Stomach (tissue), 9 donors: ENCODE data around the gene CTNNA3. TPM values are rescaled to one million over a fixed set of nuclear protein-coding genes. Genes with fewer than 3 reads are reported as not detected.

Source experiments
- DNase-seq, 2 donors: peaks; one replicate each; pipeline versions ENCODE4 v3.0.0 to v3.0.0-alpha.2; 2013 to 2019
- H3K27ac ChIP-seq, 5 donors: fragments of 200-600 bp in 4 of 5; sonication (generic) in 4 of 5; one replicate each; pipeline ENCODE4 v1.5.1; 2013 to 2019; ENCODE audit warnings: mild to moderate bottlenecking in 1 of 5, moderate library complexity in 1 of 5
- H3K27me3 ChIP-seq, 3 donors: fragments of 200-600 bp; sonication (generic); one replicate each; pipeline ENCODE4 v1.5.1; 2017 to 2019; ENCODE audit warnings: mixed run types in 1 of 3
- H3K36me3 ChIP-seq, 4 donors: fragments of 200-600 bp; sonication (generic); 1 replicate in 3 of 4; 2 replicates in 1 of 4; pipeline ENCODE4 v1.5.1; 2016 to 2019
- H3K4me1 ChIP-seq, 4 donors: fragments of 200-600 bp; sonication (generic); one replicate each; pipeline ENCODE4 v1.5.1; 2016 to 2019
- H3K4me3 ChIP-seq, 4 donors: fragments of 200-600 bp; sonication (generic) in 3 of 4; one replicate each; pipeline ENCODE4 v1.5.1; 2016 to 2019; ENCODE audit warnings: mild to moderate bottlenecking in 1 of 4
- H3K9me3 ChIP-seq, 4 donors: fragments of 200-600 bp; sonication (generic); one replicate each; pipeline ENCODE4 v1.5.1; 2016 to 2019
- CTCF ChIP-seq, 7 experiments: fragments of 450-650 bp in 4 of 7; fragments of 200-600 bp in 3 of 7; sonication (generic) in 3 of 7; IDR thresholded peaks; one replicate each; pipeline ENCODE4 v1.5.1; 2016 to 2019; ENCODE audit warnings: antibody characterized with exemption in 7 of 7, control low read depth in 2 of 7, mild to moderate bottlenecking in 1 of 7
- EP300 ChIP-seq: sonication (generic); formaldehyde crosslinking; IDR thresholded peaks from one replicate; pipeline ENCODE4 v1.6.1; 2017; ENCODE audit warnings: antibody characterized with exemption
- POLR2A ChIP-seq, 4 donors: fragments of 450-650 bp; IDR thresholded peaks; one replicate each; pipeline ENCODE4 v1.6.1; 2016; ENCODE audit warnings: antibody characterized with exemption in 4 of 4, control low read depth in 2 of 4, mild to moderate bottlenecking in 1 of 4, moderate library complexity in 1 of 4
- POLR2AphosphoS5 ChIP-seq, 3 donors: sonication (generic); formaldehyde crosslinking; IDR thresholded peaks; one replicate each; pipeline ENCODE4 v1.6.1; 2016; ENCODE audit warnings: antibody characterized with exemption in 3 of 3
- WGBS, 5 donors: extraction: QIAGEN DNeasy Blood & Tissue Kit in 3 of 5; methylation state at CpG; one replicate each; pipeline versions ENCODE4 v1.1.5 to v1.1.7; 2013 to 2018; 5-methylcytosine and 5-hydroxymethylcytosine counted together
- intact Hi-C: fragments of 100-400 bp; cut with DNase I; formaldehyde crosslinking; loops from one replicate; pipeline ENCODE4 v1.15.1; 2023; ENCODE audit warnings: low total_unique reads
- polyA plus RNA-seq, 3 donors: library from polyadenylated mRNA; stranded (reverse); fragments of 200-250 nt; gene quantifications; one replicate each; pipeline ENCODE4 v1.2.3, GENCODE V29; 2013
- total RNA-seq, 5 donors: library from RNA; depleted of rRNA; stranded (reverse); fragments of >200 nt; gene quantifications; one replicate each; pipeline versions ENCODE4 v1.1.0 to v1.2.3, GENCODE V29; 2014 to 2016
- donor health status: healthy with polysubstance abuse.
- donor health status: Bipolar disorder and iron deficiency.
- donor health status: healthy.

CTNNA3 gene
- total and polyA plus RNA-seq, 8 donors, result 0.14 to 46.1 (median 12.9) TPM; not detected in 2

GRCh38 chr10:67519434-67519833 lies 176.6 kb downstream of the CTNNA3 start:
- DNase-seq, result no peak
- Histone ChIP-seq H3K36me3 (no peaks in the 10 kb centered on the region), H3K27ac (no peak overlapping the region), H3K4me3 (no peak overlapping the region), H3K27me3 (no peaks in the 10 kb centered on the region), H3K4me1 (peaks cover 0 to 4% (median 0%) of the 10 kb centered on the region in 4 donors), H3K9me3 (no peaks in the 10 kb centered on the region)
- intact Hi-C loops, result no loop called here
- TF ChIP-seq POLR2AphosphoS5 (IDR thresholded peaks at IDR 0.05), result no peak
- TF ChIP-seq EP300, result no peak
- TF ChIP-seq CTCF (IDR thresholded peaks at IDR 0.05), result no peak
- no peak for TF ChIP-seq POLR2A (IDR thresholded peaks at IDR 0.05)
- WGBS, 5 donors, result 69 to 84% (median 81%) methylated on average over 2 of the region's 2 CpGs

GRCh38 chr10:67518756-67519155 lies 177.2 kb downstream of the CTNNA3 start:
- Histone ChIP-seq H3K27me3 (no peaks in the 10 kb centered on the region), H3K4me3 (no peak overlapping the region), H3K9me3 (no peaks in the 10 kb centered on the region), H3K36me3 (no peaks in the 10 kb centered on the region), H3K4me1 (peaks cover 0 to 4% (median 0%) of the 10 kb centered on the region in 4 donors), H3K27ac (no peak overlapping the region)
- intact Hi-C loops, result no loop called here
- WGBS, 5 donors, result 70 to 84% (median 72%) methylated on average over 4 of the region's 4 CpGs
- TF ChIP-seq EP300 (no peak), POLR2A (IDR thresholded peaks at IDR 0.05) (no peak), CTCF (IDR thresholded peaks at IDR 0.05) (no peak), POLR2AphosphoS5 (IDR thresholded peaks at IDR 0.05) (no peak)
- no peak for DNase-seq

- Histone ChIP-seq H3K9me3 (no peaks in the 10 kb centered on the region), H3K27me3 (no peaks in the 10 kb centered on the region), H3K4me3 (no peak overlapping the region), H3K27ac (no peak overlapping the region), H3K4me1 (peaks cover 0 to 4% (median 0%) of the 10 kb centered on the region in 4 donors), H3K36me3 (no peaks in the 10 kb centered on the region)
- intact Hi-C loops, result no loop called here
- WGBS, 5 donors, result 75 to 81% (median 79%) methylated on average over 4 of the region's 4 CpGs
- DNase-seq, result no peak
- TF ChIP-seq CTCF (IDR thresholded peaks at IDR 0.05) (no peak), POLR2A (IDR thresholded peaks at IDR 0.05) (no peak), EP300 (no peak), POLR2AphosphoS5 (IDR thresholded peaks at IDR 0.05) (no peak)
Observed at GRCh38 chr10:67518043-67518442, 178.0 kb downstream of the CTNNA3 start.

- Histone ChIP-seq H3K27me3 (no peaks in the 10 kb centered on the region), H3K9me3 (no peaks in the 10 kb centered on the region), H3K36me3 (no peaks in the 10 kb centered on the region), H3K4me1 (no peaks in the 10 kb centered on the region), H3K27ac (no peak overlapping the region), H3K4me3 (no peak overlapping the region)
- no peak for DNase-seq
- intact Hi-C loops, result no loop called here
- TF ChIP-seq POLR2AphosphoS5 (IDR thresholded peaks at IDR 0.05) (no peak), CTCF (IDR thresholded peaks at IDR 0.05) (no peak), EP300 (no peak), POLR2A (IDR thresholded peaks at IDR 0.05) (no peak)
Observed at GRCh38 chr10:67506757-67507091, 189.3 kb downstream of the CTNNA3 start.
